ENCODE data around the gene THYN1.
A peak's percentile ranks its signal among the peaks of the same experiment; 100 is the strongest.
"Not testable (repeated sequence)": the region's sequence is repeated elsewhere in the genome, so short reads cannot be mapped to it uniquely, and the experiment has no call there.

The THYN1 gene

GRCh38 chr11:134253188-134253993, at the start of gene THYN1, which contains the start of gene ACAD8:
THYN1 (minus strand) TSS chr11:134253352; CDS start chr11:134252882, 470 bp downstream.
ACAD8 (plus strand) TSS chr11:134253568; CDS start chr11:134253601, 33 bp downstream.
- peak; percentile 91 to 94 for DNase-seq (ENCODE audit: low read depth in 2 of 2)

- no peak for DNase-seq (ENCODE audit: low read depth in 2 of 2)
Measured at GRCh38 chr11:134294664-134295063, 41.5 kb upstream of the THYN1 start.

GRCh38 chr11:134293119-134294113, 40.3 kb upstream of the THYN1 start:
- DNase-seq (ENCODE audit: low read depth in 2 of 2) = no peak

GRCh38 chr11:134292661-134293060, 39.5 kb upstream of the THYN1 start:
- no peak for DNase-seq (ENCODE audit: low read depth in 2 of 2)

- DNase-seq (ENCODE audit: low read depth in 2 of 2) = no peak
Measured at GRCh38 chr11:134291196-134291595, 38.0 kb upstream of the THYN1 start.

GRCh38 chr11:134290646-134291045, 37.5 kb upstream of the THYN1 start:
- no peak for DNase-seq (ENCODE audit: low read depth in 2 of 2)

GRCh38 chr11:134289789-134290188, 36.6 kb upstream of the THYN1 start:
- DNase-seq (ENCODE audit: low read depth in 2 of 2) = no peak

- no peak for DNase-seq (ENCODE audit: low read depth in 2 of 2)
Measured at GRCh38 chr11:134289167-134289566, 36.0 kb upstream of the THYN1 start.

GRCh38 chr11:134288486-134288885, 35.3 kb upstream of the THYN1 start:
- DNase-seq (ENCODE audit: low read depth in 2 of 2) = no peak

GRCh38 chr11:134287561-134287960, 34.4 kb upstream of the THYN1 start:
- no peak for DNase-seq (ENCODE audit: low read depth in 2 of 2)

GRCh38 chr11:134284349-134284748, 31.2 kb upstream of the THYN1 start:
- DNase-seq (ENCODE audit: low read depth in 2 of 2) = not testable (repeated sequence)

- no peak for DNase-seq (ENCODE audit: low read depth in 2 of 2)
Measured at GRCh38 chr11:134283461-134284230, 30.5 kb upstream of the THYN1 start.

GRCh38 chr11:134282121-134283045, 29.2 kb upstream of the THYN1 start:
- DNase-seq (ENCODE audit: low read depth in 2 of 2) = no peak

GRCh38 chr11:134281635-134282034, 28.5 kb upstream of the THYN1 start:
- not testable (repeated sequence) for DNase-seq (ENCODE audit: low read depth in 2 of 2)

GRCh38 chr11:134278356-134278755, 25.2 kb upstream of the THYN1 start:
- DNase-seq (ENCODE audit: low read depth in 2 of 2) = no peak

GRCh38 chr11:134277183-134278001, 24.2 kb upstream of the THYN1 start:
- no peak for DNase-seq (ENCODE audit: low read depth in 2 of 2)

GRCh38 chr11:134276396-134277182, 23.4 kb upstream of the THYN1 start:
- DNase-seq (ENCODE audit: low read depth in 2 of 2) = no peak

GRCh38 chr11:134275534-134276395, 22.6 kb upstream of the THYN1 start, which contains the start of gene GLB1L3:
GLB1L3 (plus strand) TSS chr11:134276379; CDS start chr11:134276741, 362 bp downstream.
- peak; percentile 53 to 59 for DNase-seq (ENCODE audit: low read depth in 2 of 2)

Measured in activated CD8-positive, alpha-beta memory T cell treated with anti-CD3 and anti-CD28 coated beads for 4 hours (primary cell).